Liver (tissue), 3 donors: Measurements from ENCODE around the gene SIRT2.
"Not testable (repeated sequence)": the region's sequence is repeated elsewhere in the genome, so short reads cannot be mapped to it uniquely, and the experiment has no call there.

ENCODE experiments used
- ATF3 ChIP-seq: IDR thresholded peaks from 2 replicates; pipeline ENCODE4 v1.6.1; 2016; ENCODE audit warnings: antibody characterized with exemption
- CTCF ChIP-seq: fragments of 150-350 bp; IDR thresholded peaks from 2 replicates; pipeline ENCODE4 v1.5.1; 2017; ENCODE audit warnings: improper control_type of control experiment, low read depth, low read length; ENCODE audit not compliant: missing input control
- RAD21 ChIP-seq, 2 donors: IDR thresholded peaks; 2 replicates each; pipeline ENCODE4 v1.6.1; 2016; ENCODE audit warnings: antibody characterized with exemption in 2 of 2, mild to moderate bottlenecking in 2 of 2
- SP1 ChIP-seq: IDR thresholded peaks from 2 replicates; pipeline ENCODE4 v1.6.1; 2018; ENCODE audit warnings: antibody characterized with exemption, mild to moderate bottlenecking
- TF ChIP-seq, protein P1 (sequence below): IDR thresholded peaks from 2 replicates; pipeline ENCODE4 v1.6.1; 2016; ENCODE audit warnings: antibody characterized with exemption, mild to moderate bottlenecking
- donor health status: healthy.
- donor health status: healthy.

DNA sequence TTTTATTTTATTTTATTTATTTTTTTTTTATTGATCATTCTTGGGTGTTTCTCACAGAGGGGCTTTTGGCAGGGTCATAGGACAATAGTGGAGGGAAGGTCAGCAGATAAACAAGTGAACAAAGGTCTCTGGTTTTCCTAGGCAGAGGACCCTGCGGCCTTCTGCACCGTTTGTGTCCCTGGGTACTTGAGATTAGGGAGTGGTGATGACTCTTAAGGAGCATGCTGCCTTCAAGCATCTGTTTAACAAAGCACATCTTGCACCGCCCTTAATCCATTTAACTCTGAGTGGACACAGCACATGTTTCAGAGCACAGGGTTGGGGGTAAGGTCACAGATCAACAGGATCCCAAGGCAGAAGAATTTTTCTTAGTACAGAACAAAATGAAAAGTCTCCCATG, 44.5 kb downstream of the SIRT2 start:
- TF ChIP-seq ATF3; RAD21 (IDR thresholded peaks at IDR 0.05); CTCF; SP1: not testable (repeated sequence)
- TF ChIP-seq, protein P1, sequence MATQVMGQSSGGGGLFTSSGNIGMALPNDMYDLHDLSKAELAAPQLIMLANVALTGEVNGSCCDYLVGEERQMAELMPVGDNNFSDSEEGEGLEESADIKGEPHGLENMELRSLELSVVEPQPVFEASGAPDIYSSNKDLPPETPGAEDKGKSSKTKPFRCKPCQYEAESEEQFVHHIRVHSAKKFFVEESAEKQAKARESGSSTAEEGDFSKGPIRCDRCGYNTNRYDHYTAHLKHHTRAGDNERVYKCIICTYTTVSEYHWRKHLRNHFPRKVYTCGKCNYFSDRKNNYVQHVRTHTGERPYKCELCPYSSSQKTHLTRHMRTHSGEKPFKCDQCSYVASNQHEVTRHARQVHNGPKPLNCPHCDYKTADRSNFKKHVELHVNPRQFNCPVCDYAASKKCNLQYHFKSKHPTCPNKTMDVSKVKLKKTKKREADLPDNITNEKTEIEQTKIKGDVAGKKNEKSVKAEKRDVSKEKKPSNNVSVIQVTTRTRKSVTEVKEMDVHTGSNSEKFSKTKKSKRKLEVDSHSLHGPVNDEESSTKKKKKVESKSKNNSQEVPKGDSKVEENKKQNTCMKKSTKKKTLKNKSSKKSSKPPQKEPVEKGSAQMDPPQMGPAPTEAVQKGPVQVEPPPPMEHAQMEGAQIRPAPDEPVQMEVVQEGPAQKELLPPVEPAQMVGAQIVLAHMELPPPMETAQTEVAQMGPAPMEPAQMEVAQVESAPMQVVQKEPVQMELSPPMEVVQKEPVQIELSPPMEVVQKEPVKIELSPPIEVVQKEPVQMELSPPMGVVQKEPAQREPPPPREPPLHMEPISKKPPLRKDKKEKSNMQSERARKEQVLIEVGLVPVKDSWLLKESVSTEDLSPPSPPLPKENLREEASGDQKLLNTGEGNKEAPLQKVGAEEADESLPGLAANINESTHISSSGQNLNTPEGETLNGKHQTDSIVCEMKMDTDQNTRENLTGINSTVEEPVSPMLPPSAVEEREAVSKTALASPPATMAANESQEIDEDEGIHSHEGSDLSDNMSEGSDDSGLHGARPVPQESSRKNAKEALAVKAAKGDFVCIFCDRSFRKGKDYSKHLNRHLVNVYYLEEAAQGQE = not testable (repeated sequence)
